H9 (cell line): Measurements from ENCODE around the gene HECA. TPM values are rescaled to one million over a fixed set of nuclear protein-coding genes. Genes with fewer than 3 reads are reported as not detected.

Experiments
- total RNA-seq: library from RNA; stranded (reverse); gene quantifications from 2 replicates; pipeline ENCODE4 v1.2.1, GENCODE V29; 2021

The HECA gene
- total RNA-seq, 1 experiment from 2014 or later, result 4.8 TPM

Other genes with a start within 250 kb of the HECA start
- 68.3 and 74.4 TPM in 2 replicates for gene REPS1, start 146.8 kb upstream of the HECA start, total RNA-seq
- 121 and 123 TPM in 2 replicates for gene ABRACL, start 106.3 kb upstream of the HECA start, total RNA-seq
- gene TXLNB, start 156.9 kb downstream of the HECA start, total RNA-seq, result 0.04 TPM in 1 of 2 replicates, not detected in the other
- gene CITED2, start 239.6 kb downstream of the HECA start, total RNA-seq, result 107 and 110 TPM in 2 replicates